OCI-LY1 (cell line): Measurements from ENCODE around the gene DNAJC16.
A peak's percentile ranks its signal among the peaks of the same experiment; 100 is the strongest.

Experiments
- H2AFZ ChIP-seq: fragments of 200-600 bp; sonication (generic), shearing (Covaris generic); 2 replicates; pipeline ENCODE4 v1.6.0; 2014; ENCODE audit warnings: antibody characterized with exemption, mild to moderate bottlenecking, low read length
- H3F3A ChIP-seq: fragments of 200-600 bp; sonication (generic), shearing (Covaris generic); 2 replicates; pipeline ENCODE4 v1.6.0; 2014; ENCODE audit warnings: mild to moderate bottlenecking, antibody characterized with exemption, low read length, moderate library complexity; ENCODE audit not compliant: insufficient read depth
- H3K27ac ChIP-seq: fragments of 200-600 bp; sonication (generic); 2 replicates; pipeline ENCODE4 v1.5.1; 2014; ENCODE audit warnings: low read length, mixed run types, mild to moderate bottlenecking, low read depth; ENCODE audit not compliant: poor library complexity, severe bottlenecking
- H3K27me3 ChIP-seq: fragments of 200-600 bp; sonication (generic); 2 replicates; pipeline ENCODE4 v1.6.0; 2014; ENCODE audit warnings: antibody characterized with exemption, mild to moderate bottlenecking, low read length, moderate library complexity; ENCODE audit not compliant: insufficient read depth
- H3K36me3 ChIP-seq: fragments of 200-600 bp; sonication (generic); 2 replicates; pipeline ENCODE4 v1.6.1; 2014; ENCODE audit warnings: mild to moderate bottlenecking, antibody characterized with exemption, low read length, moderate library complexity, mixed read lengths; ENCODE audit not compliant: insufficient read depth
- H3K4me1 ChIP-seq: fragments of 200-600 bp; sonication (generic); 2 replicates; pipeline ENCODE4 v1.5.1; 2014; ENCODE audit warnings: mild to moderate bottlenecking, low read length, moderate library complexity; ENCODE audit not compliant: insufficient read depth, severe bottlenecking
- H3K4me2 ChIP-seq: fragments of 200-600 bp; sonication (generic), shearing (Covaris generic); 2 replicates; pipeline ENCODE4 v1.6.1; 2014; ENCODE audit warnings: low read length
- H3K4me3 ChIP-seq: fragments of 200-600 bp; sonication (generic); 2 replicates; pipeline ENCODE4 v1.5.1; 2014; ENCODE audit warnings: low read length, low read depth, mild to moderate bottlenecking, mixed read lengths; ENCODE audit not compliant: poor library complexity, severe bottlenecking
- H3K79me2 ChIP-seq: fragments of 200-600 bp; shearing (Covaris generic); 2 replicates; pipeline ENCODE4 v1.6.1; 2016; ENCODE audit warnings: mixed run types, low read length, mixed read lengths; ENCODE audit not compliant: insufficient read depth
- H3K9ac ChIP-seq: fragments of 200-600 bp; sonication (generic), shearing (Covaris generic); 2 replicates; pipeline ENCODE4 v1.6.1; 2014; ENCODE audit warnings: mild to moderate bottlenecking, low read length, mixed read lengths
- H3K9me2 ChIP-seq: fragments of 200-600 bp; sonication (generic), shearing (Covaris generic); 2 replicates; pipeline ENCODE4 v1.6.1; 2014; ENCODE audit warnings: low read depth, mild to moderate bottlenecking, low read length, mixed read lengths
- H3K9me3 ChIP-seq: fragments of 200-600 bp; shearing (Covaris generic); 2 replicates; pipeline ENCODE4 v1.6.1; 2014; ENCODE audit warnings: low read length, mixed read lengths
- H4K20me1 ChIP-seq: fragments of 200-600 bp; sonication (generic), shearing (Covaris generic); 2 replicates; pipeline ENCODE4 v1.6.0; 2016; ENCODE audit warnings: mild to moderate bottlenecking, low read length; ENCODE audit not compliant: insufficient read depth
- EZH2 ChIP-seq: fragments of 200-600 bp; sonication (generic), shearing (Covaris generic); IDR thresholded peaks from 2 replicates; pipeline ENCODE4 v1.8.0; 2017; ENCODE audit warnings: borderline replicate concordance, mixed run types, mild to moderate bottlenecking, antibody characterized with exemption, low read length, moderate library complexity, mixed read lengths
- TF ChIP-seq, protein P1 (sequence below): fragments of 200-600 bp; sonication (generic), shearing (Covaris generic); IDR thresholded peaks from 2 replicates; pipeline ENCODE4 v1.5.1; 2017; ENCODE audit warnings: mild to moderate bottlenecking, antibody characterized with exemption, low read length, moderate library complexity, mixed read lengths

The DNAJC16 gene

DNA sequence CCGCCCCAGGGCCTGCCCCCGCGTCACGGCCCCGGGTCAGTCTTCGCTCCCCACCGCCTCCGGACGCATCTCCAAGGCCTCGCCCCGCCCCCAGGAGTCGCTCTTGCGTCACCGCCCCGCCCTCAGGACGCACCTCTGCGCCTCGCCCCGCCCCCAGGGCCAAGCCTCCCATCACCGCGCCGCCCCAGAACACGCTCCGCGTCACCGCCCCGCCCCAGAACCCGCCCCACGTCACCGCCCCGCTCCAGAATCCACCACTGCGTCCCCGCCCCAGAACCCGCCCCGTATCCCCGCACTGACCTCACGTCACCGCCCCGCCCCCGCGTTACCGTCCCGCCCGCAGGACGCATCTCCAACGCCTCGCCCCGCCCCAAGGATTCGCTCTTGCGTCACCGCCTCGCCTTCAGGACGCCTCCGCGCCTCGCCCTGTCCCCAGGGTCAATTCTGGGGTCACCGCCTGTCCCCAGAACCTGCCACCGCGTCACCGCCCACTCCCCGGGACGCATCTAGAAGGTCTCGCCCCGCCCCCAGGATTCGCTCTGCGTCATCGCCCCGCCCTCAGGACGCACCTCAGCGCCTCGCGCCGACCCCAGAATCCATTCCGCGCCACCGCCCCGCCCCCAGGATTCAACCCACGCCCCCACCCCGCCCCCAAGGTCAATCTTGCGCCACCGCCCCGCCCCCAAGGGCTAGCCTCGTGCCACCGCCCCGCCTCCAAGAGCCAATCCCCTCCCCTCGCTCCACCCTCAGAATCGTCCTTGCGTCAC, 2.2 kb upstream of the DNAJC16 start:
- H3K4me1 ChIP-seq = peaks cover 30% of the 10 kb centered on the region
- H3K4me3 ChIP-seq = peak overlapping the region; percentile 96
- peaks cover 5% of the 10 kb centered on the region; the same call in 1 of the 2 replicates for H3K79me2 ChIP-seq
- no peaks in the 10 kb centered on the region for H3K9me3 ChIP-seq
- no peaks in the 10 kb centered on the region for H3K36me3 ChIP-seq
- no peak overlapping the region for H2AFZ ChIP-seq
- H4K20me1 ChIP-seq = no peaks in the 10 kb centered on the region
- no peaks in the 10 kb centered on the region for H3K27me3 ChIP-seq
- TF ChIP-seq, protein P1, sequence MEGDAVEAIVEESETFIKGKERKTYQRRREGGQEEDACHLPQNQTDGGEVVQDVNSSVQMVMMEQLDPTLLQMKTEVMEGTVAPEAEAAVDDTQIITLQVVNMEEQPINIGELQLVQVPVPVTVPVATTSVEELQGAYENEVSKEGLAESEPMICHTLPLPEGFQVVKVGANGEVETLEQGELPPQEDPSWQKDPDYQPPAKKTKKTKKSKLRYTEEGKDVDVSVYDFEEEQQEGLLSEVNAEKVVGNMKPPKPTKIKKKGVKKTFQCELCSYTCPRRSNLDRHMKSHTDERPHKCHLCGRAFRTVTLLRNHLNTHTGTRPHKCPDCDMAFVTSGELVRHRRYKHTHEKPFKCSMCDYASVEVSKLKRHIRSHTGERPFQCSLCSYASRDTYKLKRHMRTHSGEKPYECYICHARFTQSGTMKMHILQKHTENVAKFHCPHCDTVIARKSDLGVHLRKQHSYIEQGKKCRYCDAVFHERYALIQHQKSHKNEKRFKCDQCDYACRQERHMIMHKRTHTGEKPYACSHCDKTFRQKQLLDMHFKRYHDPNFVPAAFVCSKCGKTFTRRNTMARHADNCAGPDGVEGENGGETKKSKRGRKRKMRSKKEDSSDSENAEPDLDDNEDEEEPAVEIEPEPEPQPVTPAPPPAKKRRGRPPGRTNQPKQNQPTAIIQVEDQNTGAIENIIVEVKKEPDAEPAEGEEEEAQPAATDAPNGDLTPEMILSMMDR = no peak
- no peak for TF ChIP-seq EZH2
- H3F3A ChIP-seq = no peaks in the 10 kb centered on the region
- H3K9me2 ChIP-seq = no peaks in the 10 kb centered on the region
- peak overlapping the region; percentile 83 for H3K4me2 ChIP-seq
- peak overlapping the region; percentile 74 for H3K27ac ChIP-seq
- H3K9ac ChIP-seq = peak overlapping the region; percentile 89; the same call in 1 of the 2 replicates

DNA sequence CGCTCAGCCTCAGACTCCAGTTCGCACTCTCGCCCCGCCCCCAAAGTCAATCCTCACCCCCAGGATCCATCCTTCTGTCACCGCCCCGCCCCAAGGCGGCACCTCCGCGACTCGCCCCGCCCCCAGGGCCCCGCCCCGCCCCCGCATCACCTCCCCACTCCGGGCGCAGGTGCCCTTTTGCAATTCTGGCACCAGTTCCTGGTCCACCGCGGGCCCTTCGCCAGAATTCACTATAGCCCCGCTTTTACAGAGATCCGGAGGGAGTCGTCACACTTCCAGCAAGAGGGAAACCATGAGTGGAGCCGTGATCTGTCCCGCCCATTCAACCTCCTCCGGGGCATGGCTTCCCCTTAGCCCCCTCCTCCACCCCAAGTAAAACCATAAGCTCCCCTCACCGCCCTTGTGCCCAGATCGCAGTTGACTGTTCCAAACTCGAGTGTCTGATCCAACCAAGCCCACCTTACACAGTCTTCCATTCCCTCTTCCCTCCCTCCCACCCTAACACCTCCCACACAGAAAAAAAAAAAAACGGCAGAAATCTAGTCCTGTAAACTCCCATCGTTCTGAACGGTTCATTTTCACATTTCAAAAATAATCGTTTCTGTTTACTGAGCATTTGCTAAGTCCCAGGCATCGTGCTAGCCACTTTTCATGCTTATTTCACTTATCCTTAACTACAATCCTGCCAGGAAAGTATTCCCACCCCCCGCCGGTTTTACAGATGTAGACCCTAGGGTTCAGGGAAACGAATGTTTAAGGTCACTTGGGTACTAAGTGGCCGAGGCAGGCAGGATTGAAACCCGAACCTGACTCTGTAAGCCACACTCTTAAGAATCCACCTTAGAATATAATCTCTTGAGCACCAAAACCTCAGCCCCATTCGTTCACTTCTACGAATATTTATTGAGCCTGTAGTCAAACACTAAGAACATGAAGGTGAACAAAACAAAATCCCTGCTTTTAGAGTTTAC, 1.3 kb upstream of the DNAJC16 start:
- H3K9me2 ChIP-seq = no peaks in the 10 kb centered on the region
- no peak overlapping the region for H2AFZ ChIP-seq
- H4K20me1 ChIP-seq = no peaks in the 10 kb centered on the region
- no peaks in the 10 kb centered on the region for H3F3A ChIP-seq
- H3K36me3 ChIP-seq = no peaks in the 10 kb centered on the region
- no peak for TF ChIP-seq EZH2
- TF ChIP-seq, protein P1 = no peak
- H3K9ac ChIP-seq = peak overlapping the region; percentile 56
- no peaks in the 10 kb centered on the region for H3K9me3 ChIP-seq
- peaks cover 30% of the 10 kb centered on the region for H3K4me1 ChIP-seq
- H3K4me2 ChIP-seq = peak overlapping the region; percentile 86
- H3K27me3 ChIP-seq = no peaks in the 10 kb centered on the region
- H3K79me2 ChIP-seq = peaks cover 5% of the 10 kb centered on the region; the same call in 1 of the 2 replicates
- H3K27ac ChIP-seq = peak overlapping the region; percentile 75
- peak overlapping the region; percentile 77 for H3K4me3 ChIP-seq

DNA sequence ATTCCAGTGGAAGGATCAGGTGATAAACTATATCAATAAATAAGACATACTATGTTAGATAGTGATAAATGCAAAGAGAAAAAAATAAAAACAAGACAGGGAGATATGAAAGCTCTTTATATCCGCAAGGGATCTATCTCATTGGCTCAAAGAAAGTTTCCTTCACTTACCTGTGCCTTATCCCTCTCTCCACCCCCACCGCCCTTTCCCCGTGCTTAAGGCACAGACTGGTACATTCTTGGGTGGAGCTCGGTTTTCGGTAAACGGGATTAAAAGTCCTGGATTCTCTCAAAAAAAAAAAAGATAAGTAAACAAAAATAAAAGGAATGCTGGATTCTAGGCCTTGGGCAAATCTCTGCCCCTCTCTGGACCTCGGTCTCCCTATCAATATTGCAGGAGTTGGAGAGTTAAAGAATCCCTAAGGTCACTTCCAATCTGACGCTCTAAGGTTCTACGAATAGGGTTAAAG, 593 bp upstream of the DNAJC16 start:
- Histone ChIP-seq H3K4me2 (peak overlapping the region; percentile 86), H3K27ac (peak overlapping the region; percentile 75), H3K79me2 (peaks cover 5% of the 10 kb centered on the region; the same call in 1 of the 2 replicates), H3K36me3 (no peaks in the 10 kb centered on the region), H3K9ac (peak overlapping the region; percentile 56), H3K27me3 (no peaks in the 10 kb centered on the region), H2AFZ (no peak overlapping the region), H3K9me3 (no peaks in the 10 kb centered on the region), H3F3A (no peaks in the 10 kb centered on the region), H3K9me2 (no peaks in the 10 kb centered on the region), H3K4me3 (peak overlapping the region; percentile 77), H3K4me1 (peaks cover 30% of the 10 kb centered on the region), H4K20me1 (no peaks in the 10 kb centered on the region)
- TF ChIP-seq EZH2 = no peak
- TF ChIP-seq, protein P1 = 0 out of 2 replicates have a peak, but pooled peaks have one; percentile 19
